Muscle layer of colon (tissue), 2 donors: ENCODE data around the gene PSPH.
"Not testable (repeated sequence)": the region's sequence is repeated elsewhere in the genome, so short reads cannot be mapped to it uniquely, and the experiment has no call there.

Experiments used
- H3K27ac ChIP-seq: one replicate; pipeline ENCODE4 v1.7.0; 2013; ENCODE audit warnings: low read depth, mild to moderate bottlenecking, low read length, moderate library complexity
- H3K27me3 ChIP-seq, 2 donors: one replicate each; pipeline ENCODE4 v1.7.0; 2013; ENCODE audit warnings: low read length in 2 of 2, mild to moderate bottlenecking in 2 of 2; ENCODE audit not compliant: insufficient read depth in 2 of 2, control insufficient read depth in 1 of 2
- H3K36me3 ChIP-seq: one replicate; pipeline ENCODE4 v1.7.0; 2013; ENCODE audit warnings: mild to moderate bottlenecking, low read length; ENCODE audit not compliant: insufficient read depth
- H3K4me1 ChIP-seq: one replicate; pipeline ENCODE4 v1.7.0; 2013; ENCODE audit warnings: mild to moderate bottlenecking, low read length; ENCODE audit not compliant: insufficient read depth
- H3K4me3 ChIP-seq, 2 donors: one replicate each; pipeline ENCODE4 v1.7.0; 2013; ENCODE audit warnings: low read length in 2 of 2, low read depth in 1 of 2, mild to moderate bottlenecking in 1 of 2, moderate library complexity in 1 of 2
- H3K9ac ChIP-seq: one replicate; pipeline ENCODE4 v1.7.0; 2013; ENCODE audit warnings: low read length
- H3K9me3 ChIP-seq: one replicate; pipeline ENCODE4 v1.7.0; 2013; ENCODE audit warnings: mild to moderate bottlenecking, low read length
- donor health status: abdominal sarcoma.
- donor health status: Adenocarcinoma of cecum.

PSPH gene

DNA sequence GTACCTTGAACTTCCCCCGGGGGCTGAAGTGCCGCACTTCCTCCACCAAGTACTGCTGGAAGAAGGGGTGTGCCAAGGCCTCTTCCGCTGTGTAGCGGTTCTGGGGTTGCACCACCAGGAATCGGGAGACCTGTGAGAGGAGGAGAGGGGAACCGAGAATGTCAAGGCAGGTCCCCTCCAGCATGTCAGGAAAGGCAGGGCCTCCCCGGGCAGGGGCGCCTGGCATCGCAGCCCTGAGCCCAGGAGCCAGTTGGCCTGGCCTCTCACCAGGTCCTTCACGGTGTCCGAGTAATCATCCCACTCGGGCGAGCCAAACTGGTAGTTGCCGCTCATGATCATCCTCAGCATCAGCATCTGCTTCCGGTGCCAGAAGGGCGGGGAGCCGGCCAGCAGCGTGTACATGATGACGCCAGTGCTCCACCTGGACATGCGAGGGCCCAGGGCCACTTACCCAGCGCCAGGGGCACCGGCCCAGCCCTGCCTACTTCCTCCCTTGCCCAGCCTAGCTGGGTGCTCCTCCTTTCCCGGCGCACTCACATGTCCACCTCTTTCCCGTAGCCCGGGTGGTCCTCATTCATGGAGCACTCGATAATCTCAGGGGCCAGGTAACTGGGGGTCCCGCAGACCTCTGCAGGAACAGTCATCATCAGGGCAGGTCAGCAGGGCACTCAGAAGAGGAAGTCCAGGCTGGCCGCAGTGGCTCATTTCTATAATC lies 30.5 kb upstream of the PSPH start:
- Histone ChIP-seq H3K9me3 (no peaks in the 10 kb centered on the region), H3K36me3 (peaks cover 20% of the 10 kb centered on the region), H3K9ac (no peak overlapping the region), H3K4me3 (no peak overlapping the region), H3K27ac (no peak overlapping the region), H3K4me1 (peaks cover 32% of the 10 kb centered on the region), H3K27me3 (no peaks in the 10 kb centered on the region)

DNA sequence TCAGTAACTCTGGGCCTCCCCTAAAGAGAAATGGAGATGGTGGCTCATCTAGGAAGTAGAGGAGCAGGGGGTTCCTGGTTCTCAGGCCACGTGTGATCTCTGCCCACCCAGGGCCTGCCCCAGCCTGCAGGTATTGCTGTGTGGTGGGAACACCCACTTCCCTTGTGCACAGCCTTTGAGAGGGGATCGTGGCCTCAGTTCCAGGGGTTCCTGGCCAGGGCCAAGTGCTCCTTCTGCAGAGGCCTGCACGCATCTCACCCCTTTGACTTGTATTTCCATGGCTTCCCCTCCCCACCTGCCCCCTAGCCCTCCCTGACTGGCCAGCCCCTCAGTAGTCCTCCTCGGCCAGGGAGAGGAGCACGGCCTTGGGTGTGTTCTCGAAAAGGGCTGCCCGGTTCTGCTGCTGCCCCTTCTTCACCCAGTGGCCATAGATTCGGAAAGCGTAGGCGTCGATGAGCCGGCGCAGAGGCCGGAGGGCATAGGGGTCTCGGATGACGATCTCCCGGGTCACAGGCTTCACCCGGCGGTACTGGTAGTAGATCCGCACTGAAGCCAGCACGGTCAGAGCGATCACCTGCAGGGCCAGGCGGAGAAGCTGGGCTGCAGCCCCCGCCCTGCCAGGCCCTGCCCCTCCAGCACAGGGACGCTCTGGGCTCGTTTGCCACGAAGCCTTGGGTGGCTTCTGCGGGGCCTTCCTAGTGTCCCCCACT lies 29.6 kb upstream of the PSPH start:
- H3K9me3 ChIP-seq, H3K4me3 ChIP-seq, H3K9ac ChIP-seq, H3K27me3 ChIP-seq: not testable (repeated sequence)
- peaks cover 32% of the 10 kb centered on the region for H3K4me1 ChIP-seq
- H3K27ac ChIP-seq = peak overlapping the region; percentile 79
- peaks cover 16% of the 10 kb centered on the region for H3K36me3 ChIP-seq

DNA sequence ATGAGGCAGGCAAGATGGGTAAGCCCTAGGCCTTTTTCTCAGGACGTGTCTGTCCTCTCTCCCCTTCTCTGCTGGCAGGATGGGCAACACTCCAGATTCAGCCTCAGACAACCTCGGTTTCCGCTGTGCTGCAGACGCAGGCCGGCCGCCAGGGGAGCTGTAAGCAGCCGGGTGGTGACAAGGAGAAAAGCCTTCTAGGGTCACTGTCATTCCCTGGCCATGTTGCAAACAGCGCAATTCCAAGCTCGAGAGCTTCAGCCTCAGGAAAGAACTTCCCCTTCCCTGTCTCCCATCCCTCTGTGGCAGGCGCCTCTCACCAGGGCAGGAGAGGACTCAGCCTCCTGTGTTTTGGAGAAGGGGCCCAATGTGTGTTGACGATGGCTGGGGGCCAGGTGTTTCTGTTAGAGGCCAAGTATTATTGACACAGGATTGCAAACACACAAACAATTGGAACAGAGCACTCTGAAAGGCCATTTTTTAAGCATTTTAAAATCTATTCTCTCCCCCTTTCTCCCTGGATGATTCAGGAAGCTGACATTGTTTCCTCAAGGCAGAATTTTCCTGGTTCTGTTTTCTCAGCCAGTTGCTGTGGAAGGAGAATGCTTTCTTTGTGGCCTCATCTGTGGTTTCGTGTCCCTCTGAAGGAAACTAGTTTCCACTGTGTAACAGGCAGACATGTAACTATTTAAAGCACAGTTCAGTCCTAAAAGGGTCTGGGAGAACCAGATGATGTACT lies 28.4 kb upstream of the PSPH start:
- H3K36me3 ChIP-seq = peaks cover 13% of the 10 kb centered on the region
- H3K9me3 ChIP-seq = no peaks in the 10 kb centered on the region
- H3K9ac ChIP-seq = peak overlapping the region; percentile 29
- peak overlapping the region; percentile 79 for H3K27ac ChIP-seq
- peaks cover 35% of the 10 kb centered on the region for H3K4me1 ChIP-seq
- H3K4me3 ChIP-seq = no peak overlapping the region
- no peaks in the 10 kb centered on the region for H3K27me3 ChIP-seq

DNA sequence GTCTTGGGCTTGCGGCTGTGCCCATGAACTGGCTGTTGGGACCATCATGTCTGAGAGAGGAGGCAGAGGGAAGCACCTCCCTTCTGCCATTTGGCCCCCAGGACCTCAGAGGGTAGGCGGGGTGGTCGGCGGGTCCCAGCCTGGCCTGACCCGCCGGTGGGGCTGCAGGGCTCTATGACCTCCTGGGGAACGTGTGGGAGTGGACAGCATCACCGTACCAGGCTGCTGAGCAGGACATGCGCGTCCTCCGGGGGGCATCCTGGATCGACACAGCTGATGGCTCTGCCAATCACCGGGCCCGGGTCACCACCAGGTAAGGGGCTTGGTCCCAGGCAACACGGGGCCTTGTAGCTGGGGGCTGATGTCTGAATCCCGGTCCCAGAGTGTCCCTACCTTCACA lies 27.0 kb upstream of the PSPH start:
- Histone ChIP-seq H3K9me3 (no peaks in the 10 kb centered on the region), H3K27me3 (no peaks in the 10 kb centered on the region), H3K36me3 (peaks cover 11% of the 10 kb centered on the region), H3K4me3 (no peak overlapping the region), H3K27ac (peak overlapping the region; percentile 20), H3K4me1 (peaks cover 29% of the 10 kb centered on the region), H3K9ac (no peak overlapping the region)

DNA sequence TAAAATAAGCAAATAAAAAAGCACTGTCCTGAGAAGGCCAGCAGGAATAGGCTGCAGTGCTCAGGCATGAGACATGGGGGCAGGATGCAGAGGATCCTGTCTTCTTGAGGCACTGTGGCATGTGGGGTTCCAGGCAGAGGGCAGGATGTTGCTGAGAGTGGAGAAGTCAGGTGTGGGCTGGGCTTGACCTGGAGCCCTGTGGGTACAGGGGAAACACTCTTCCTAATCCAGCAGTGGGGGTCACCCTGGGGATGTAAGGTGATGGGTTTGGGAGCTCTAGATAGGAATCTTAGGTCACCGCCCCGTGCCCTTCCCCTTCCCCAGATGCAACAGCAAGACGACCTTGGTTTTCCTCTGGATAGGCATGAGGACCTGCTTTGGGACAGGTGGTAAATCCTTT lies 26.4 kb upstream of the PSPH start:
- Histone ChIP-seq H3K36me3 (peaks cover 16% of the 10 kb centered on the region), H3K27me3 (no peaks in the 10 kb centered on the region), H3K27ac (peak overlapping the region; percentile 20), H3K4me3 (no peak overlapping the region), H3K9me3 (no peaks in the 10 kb centered on the region), H3K4me1 (peaks cover 28% of the 10 kb centered on the region), H3K9ac (no peak overlapping the region)

DNA sequence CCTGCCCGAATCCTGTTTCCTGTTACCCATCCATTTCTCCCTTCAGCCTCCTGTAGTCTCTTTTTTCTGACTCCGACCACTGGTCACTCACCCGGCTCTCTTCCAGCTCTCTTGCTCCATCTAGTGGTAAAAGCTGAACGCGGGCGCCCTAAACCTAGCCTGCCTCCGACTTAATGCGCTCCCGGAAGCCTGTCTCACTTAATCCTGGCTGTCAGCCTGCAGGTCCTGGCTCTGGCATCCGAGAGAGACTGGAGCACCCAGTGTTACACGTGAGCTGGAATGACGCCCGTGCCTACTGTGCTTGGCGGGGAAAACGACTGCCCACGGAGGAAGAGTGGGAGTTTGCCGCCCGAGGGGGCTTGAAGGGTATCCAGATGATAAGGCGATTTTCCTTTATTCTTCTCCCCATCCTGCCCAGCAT lies 23.1 kb upstream of the PSPH start:
- H3K9me3 ChIP-seq = no peaks in the 10 kb centered on the region
- H3K27ac ChIP-seq = no peak overlapping the region
- peaks cover 26% of the 10 kb centered on the region for H3K36me3 ChIP-seq
- H3K4me1 ChIP-seq = peaks cover 14% of the 10 kb centered on the region
- H3K4me3 ChIP-seq = no peak overlapping the region
- no peak overlapping the region for H3K9ac ChIP-seq
- H3K27me3 ChIP-seq = no peaks in the 10 kb centered on the region

DNA sequence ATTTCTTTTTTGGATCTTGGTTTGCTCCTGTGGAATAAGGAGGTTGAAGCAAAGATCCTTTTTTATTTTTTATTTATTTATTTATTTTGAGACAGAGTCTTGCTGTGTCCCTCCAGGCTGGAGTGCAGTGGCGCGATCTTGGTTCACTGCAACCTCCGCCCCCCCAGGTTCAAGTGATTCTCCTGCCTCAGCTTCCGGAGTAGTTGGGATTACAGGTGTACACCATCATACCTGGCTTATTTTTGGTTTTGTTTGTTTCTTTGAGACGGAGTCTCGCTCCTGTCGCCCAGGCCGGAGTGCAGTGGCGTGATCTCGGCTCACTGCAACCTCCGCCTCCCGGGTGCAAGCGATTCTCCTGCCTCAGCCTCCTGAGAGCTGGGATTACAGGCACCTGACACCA lies 15.1 kb upstream of the PSPH start:
- not testable (repeated sequence) for H3K27ac ChIP-seq, H3K27me3 ChIP-seq, H3K4me3 ChIP-seq, H3K9me3 ChIP-seq, H3K9ac ChIP-seq, H3K4me1 ChIP-seq
- H3K36me3 ChIP-seq = peaks cover 35% of the 10 kb centered on the region

DNA sequence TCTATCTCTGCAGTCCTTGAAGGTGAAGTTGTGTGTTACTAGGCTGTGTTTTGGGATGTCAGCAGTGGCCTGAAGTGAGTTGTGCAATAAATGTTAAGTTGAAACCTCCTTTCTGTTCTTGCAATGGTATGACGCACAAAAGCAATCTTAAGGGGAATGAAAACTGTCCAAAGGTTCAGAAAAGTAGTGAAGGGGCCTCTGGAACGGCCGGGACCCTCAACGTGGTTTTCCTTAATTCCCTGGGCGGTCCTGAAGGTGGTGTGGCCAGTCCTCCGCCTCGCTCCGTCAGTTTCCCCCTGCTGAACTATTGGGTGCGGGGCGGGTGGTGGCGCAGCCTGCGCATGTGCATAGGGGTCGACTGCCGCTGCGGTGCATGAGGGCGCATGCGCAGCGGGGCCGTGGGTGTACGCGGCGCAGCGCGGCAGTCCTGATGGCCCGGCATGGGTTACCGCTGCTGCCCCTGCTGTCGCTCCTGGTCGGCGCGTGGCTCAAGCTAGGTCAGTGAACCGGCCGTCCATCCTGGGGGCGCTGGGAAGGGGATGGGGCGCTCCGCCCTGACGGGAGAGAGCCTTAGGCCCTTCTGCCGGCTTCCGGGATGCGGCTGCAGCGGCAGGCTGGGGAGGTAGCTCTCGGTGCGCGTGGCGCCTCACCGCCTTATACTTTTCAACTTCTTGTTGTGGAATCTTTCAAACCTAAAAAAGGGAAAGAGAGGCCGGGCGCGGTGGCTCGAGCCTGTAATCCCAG lies 12.8 kb upstream of the PSPH start, which contains the start of gene SUMF2:
Gene SUMF2 (plus strand): TSS at position 405 of the 744 bp plus-strand sequence. CDS start 26 bp downstream, at position 431.
- Histone ChIP-seq H3K4me3 (peak within 1 kb of the TSS; percentile 85 to 86), H3K27ac (peak within 1 kb of the TSS; percentile 99), H3K36me3 (peaks cover 42% of the 10 kb centered on the region), H3K27me3 (no peaks in the 10 kb centered on the region), H3K4me1 (peaks cover 6% of the 10 kb centered on the region), H3K9ac (peak within 1 kb of the TSS; percentile 35), H3K9me3 (no peaks in the 10 kb centered on the region)

DNA sequence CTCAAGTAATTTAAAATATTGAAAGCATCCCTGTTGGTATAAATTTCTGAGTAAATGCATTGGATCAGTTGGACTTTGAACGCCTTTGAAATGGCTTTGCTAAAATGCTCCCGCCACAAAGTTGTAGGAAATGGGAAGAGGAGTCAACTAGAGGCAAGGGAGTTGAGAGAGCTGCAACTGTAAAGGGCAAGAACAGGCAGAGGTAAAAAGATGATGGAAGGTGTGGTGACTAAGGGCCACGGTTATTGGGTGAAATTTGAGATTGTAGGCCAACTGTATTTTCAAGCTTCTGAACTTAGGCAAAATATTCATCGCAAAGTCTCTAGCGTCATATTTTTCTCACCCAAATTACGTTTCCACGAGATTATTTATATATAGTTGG lies 12.2 kb upstream of the PSPH start:
- Histone ChIP-seq H3K4me3 (peak overlapping the region in 1 of 2 donors; percentile 85), H3K27ac (peak overlapping the region; percentile 99), H3K36me3 (peaks cover 40% of the 10 kb centered on the region), H3K27me3 (no peaks in the 10 kb centered on the region), H3K4me1 (peaks cover 6% of the 10 kb centered on the region), H3K9me3 (no peaks in the 10 kb centered on the region), H3K9ac (peak overlapping the region; percentile 35)

DNA sequence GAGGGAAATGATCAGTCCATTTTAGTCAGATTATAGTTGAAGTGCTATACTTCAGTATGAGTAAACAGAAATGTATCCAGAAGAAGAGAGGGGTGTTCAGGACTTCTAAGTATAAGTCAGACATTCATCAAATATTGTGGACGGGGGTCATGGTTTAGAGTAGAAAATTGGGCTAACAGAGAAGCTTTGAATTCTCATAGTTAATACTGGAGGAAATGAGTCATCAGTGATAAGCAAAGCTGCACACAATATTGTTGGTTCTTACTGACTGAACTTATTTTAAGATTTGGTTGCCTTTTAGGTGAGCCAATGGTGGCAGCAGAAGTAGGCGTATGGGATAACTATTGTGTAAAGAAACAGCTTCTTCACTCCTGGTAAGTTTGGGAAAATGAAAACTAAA lies 11.1 kb upstream of the PSPH start:
- peaks cover 6% of the 10 kb centered on the region for H3K4me1 ChIP-seq
- no peak overlapping the region for H3K9ac ChIP-seq
- no peaks in the 10 kb centered on the region for H3K27me3 ChIP-seq
- H3K9me3 ChIP-seq = no peaks in the 10 kb centered on the region
- peaks cover 51% of the 10 kb centered on the region for H3K36me3 ChIP-seq
- no peak overlapping the region for H3K27ac ChIP-seq
- no peak overlapping the region for H3K4me3 ChIP-seq

DNA sequence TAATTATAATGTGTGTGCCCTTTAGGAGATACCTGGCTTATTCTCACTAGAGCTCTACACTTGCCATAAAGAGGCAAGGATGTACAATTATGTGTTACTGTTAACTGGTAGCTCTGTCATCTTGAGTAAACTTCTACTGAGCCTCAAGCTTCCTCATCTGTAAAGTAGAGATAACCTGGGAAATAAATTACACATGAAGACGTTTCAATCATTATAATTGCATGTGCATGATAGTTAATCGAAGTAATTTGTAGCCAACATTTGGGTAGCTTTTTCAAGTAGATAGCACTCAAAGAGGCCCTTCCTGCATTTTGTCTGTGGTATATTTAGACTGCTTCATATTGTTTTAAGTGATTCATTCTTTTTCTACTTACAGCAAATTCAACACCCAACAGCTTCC lies 2.7 kb upstream of the PSPH start:
- Histone ChIP-seq H3K36me3 (peaks cover 53% of the 10 kb centered on the region), H3K4me3 (no peak overlapping the region), H3K27me3 (no peaks in the 10 kb centered on the region), H3K4me1 (peaks cover 24% of the 10 kb centered on the region), H3K27ac (no peak overlapping the region), H3K9me3 (no peaks in the 10 kb centered on the region), H3K9ac (no peak overlapping the region)
